Ishikawa (cell line): Measurements from ENCODE around the gene SERPINB6.

Experiments used
- CEBPB ChIP-seq: IDR thresholded peaks from 2 replicates; pipeline ENCODE4 v1.6.1; 2012
- CREB1 ChIP-seq: IDR thresholded peaks from 2 replicates; pipeline ENCODE4 v1.6.1; 2012; ENCODE audit warnings: low read depth
- EGR1 ChIP-seq: IDR thresholded peaks from 2 replicates; pipeline ENCODE4 v1.6.1; 2012
- FOXM1 ChIP-seq: IDR thresholded peaks from 2 replicates; pipeline ENCODE4 v1.6.1; 2012; ENCODE audit warnings: low read depth, borderline replicate concordance
- MAX ChIP-seq: IDR thresholded peaks from 2 replicates; pipeline ENCODE4 v1.6.1; 2012
- NFIC ChIP-seq: IDR thresholded peaks from 2 replicates; pipeline ENCODE4 v1.6.1; 2012
- RAD21 ChIP-seq: IDR thresholded peaks from 2 replicates; pipeline ENCODE4 v1.6.1; 2012; ENCODE audit warnings: low read depth
- REST ChIP-seq: IDR thresholded peaks from 2 replicates; pipeline ENCODE4 v1.6.1; 2012; ENCODE audit warnings: low read depth, mild to moderate bottlenecking
- TAF1 ChIP-seq: IDR thresholded peaks from 2 replicates; pipeline ENCODE4 v1.6.1; 2012; ENCODE audit warnings: low read depth, mild to moderate bottlenecking
- TCF12 ChIP-seq: IDR thresholded peaks from 2 replicates; pipeline ENCODE4 v1.6.1; 2012; ENCODE audit warnings: low read depth
- TEAD4 ChIP-seq: IDR thresholded peaks from 2 replicates; pipeline ENCODE4 v1.6.1; 2012
- USF1 ChIP-seq: IDR thresholded peaks from 2 replicates; pipeline ENCODE4 v1.6.1; 2012
- YY1 ChIP-seq: IDR thresholded peaks from 2 replicates; pipeline ENCODE4 v1.6.1; 2012; ENCODE audit warnings: low read depth
- ZBTB7A ChIP-seq: IDR thresholded peaks from 2 replicates; pipeline ENCODE4 v1.6.1; 2012; ENCODE audit warnings: low read depth

SERPINB6 gene

DNA sequence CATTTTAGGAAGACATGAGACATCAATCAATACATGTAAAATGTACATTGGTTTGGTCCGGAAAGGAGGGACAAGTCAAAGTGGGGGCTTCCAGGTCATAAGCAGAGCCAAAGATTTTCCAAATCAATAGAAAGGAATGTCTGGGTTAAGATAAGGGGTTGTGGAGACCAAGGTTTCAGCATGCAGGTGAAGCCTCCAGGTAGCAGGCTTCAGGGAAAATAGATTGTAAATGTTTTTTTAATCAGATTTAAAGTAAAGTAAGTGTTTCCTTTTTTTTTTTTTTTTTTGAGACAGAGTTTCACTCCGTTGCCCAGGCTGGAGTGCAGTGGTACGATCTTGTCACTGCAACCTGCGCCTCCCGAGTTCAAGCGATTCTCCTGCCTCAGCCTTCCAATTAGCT is 51.5 kb downstream of the SERPINB6 start:
- TF ChIP-seq EGR1 (no peak), FOXM1 (no peak), YY1 (no peak), CEBPB (no peak), REST (no peak), MAX (no peak), RAD21 (no peak), ZBTB7A (no peak), TCF12 (no peak), NFIC (no peak)

- TF ChIP-seq FOXM1 (no peak), TCF12 (no peak)
Observed at GRCh38 chr6:2919401-2919800, 52.0 kb downstream of the SERPINB6 start.

GRCh38 chr6:2918936-2919335 is 52.4 kb downstream of the SERPINB6 start:
- no peak for TF ChIP-seq TAF1
- no peak for TF ChIP-seq CEBPB
- no peak for TF ChIP-seq ZBTB7A
- no peak for TF ChIP-seq EGR1
- no peak for TF ChIP-seq NFIC

DNA sequence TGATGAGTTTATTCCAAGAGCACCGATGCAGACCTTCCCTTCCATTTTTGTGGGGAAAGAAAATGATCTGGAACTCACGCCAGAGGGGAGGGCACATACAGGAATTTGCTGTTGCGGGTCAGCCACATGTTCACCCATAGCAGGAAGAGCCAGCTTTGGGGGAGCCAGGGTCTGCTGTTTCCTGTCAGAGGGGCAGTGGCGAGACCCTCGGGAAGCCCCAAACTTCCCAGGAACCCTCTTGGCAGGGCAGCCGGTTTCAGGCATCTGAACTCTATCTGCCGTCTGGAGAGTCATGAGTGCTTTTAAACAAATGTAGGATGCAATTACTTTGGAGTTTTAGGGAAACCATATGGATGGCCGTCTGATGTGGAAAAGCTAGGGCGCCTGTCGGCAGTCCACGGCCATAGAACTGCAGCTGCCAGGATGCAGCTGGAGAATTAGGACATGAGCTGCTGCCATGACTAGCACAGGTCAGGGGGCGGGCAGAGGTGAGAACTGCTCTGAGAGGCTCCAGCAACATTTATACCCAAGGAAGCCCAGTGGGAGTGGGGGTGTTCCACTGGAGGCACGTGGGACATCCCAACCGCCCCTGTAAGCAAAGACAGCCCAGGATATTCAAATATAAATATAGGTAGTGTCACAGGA is 53.4 kb downstream of the SERPINB6 start:
- TF ChIP-seq YY1, result no peak
- TF ChIP-seq TCF12, result no peak
- TF ChIP-seq RAD21, result no peak
- TF ChIP-seq TEAD4, result no peak
- TF ChIP-seq CEBPB, result no peak
- no peak for TF ChIP-seq USF1
- TF ChIP-seq REST, result no peak
- no peak for TF ChIP-seq TAF1
- TF ChIP-seq MAX, result no peak
- TF ChIP-seq CREB1, result no peak
- no peak for TF ChIP-seq FOXM1
- TF ChIP-seq EGR1, result no peak

- TF ChIP-seq REST (no peak), USF1 (no peak), CEBPB (no peak), TCF12 (no peak), EGR1 (no peak)
Observed at GRCh38 chr6:2917065-2917464, 54.3 kb downstream of the SERPINB6 start.
